GM21423 (cell line): ENCODE measurements around the gene ANAPC5.
"Not testable (repeated sequence)": the region's sequence is repeated elsewhere in the genome, so short reads cannot be mapped to it uniquely, and the experiment has no call there.

Source experiments
- ATAC-seq: cut with Tn5 transposase; IDR thresholded peaks from one replicate; pipeline ENCODE4 v1.9.1; 2021; ENCODE audit warnings: mild to moderate bottlenecking, moderate library complexity; ENCODE audit not compliant: unreplicated experiment

Gene ANAPC5

DNA sequence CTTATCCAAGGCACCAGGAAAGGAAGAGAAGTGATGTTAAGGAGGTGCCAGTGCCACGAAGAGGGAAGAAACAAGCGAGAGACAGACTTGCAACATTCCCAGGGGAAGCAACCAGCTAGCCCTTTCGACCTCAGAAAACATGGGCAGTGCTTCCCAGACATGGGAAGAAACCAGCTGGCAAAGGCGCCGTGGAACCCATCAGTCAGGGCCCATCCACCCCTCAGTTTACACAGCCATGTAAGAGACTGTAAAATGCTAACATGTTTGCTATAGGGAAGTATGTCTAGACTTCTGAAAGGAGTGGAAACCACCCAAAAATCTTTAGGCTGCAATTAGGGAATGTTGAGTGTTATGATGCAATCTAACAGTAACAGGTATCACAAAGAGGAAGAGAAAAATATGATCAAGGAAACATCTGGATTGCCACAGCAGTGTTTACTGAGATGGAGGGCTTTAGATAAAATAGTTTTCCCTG lies 26.3 kb downstream of the ANAPC5 start:
- no peak for ATAC-seq

DNA sequence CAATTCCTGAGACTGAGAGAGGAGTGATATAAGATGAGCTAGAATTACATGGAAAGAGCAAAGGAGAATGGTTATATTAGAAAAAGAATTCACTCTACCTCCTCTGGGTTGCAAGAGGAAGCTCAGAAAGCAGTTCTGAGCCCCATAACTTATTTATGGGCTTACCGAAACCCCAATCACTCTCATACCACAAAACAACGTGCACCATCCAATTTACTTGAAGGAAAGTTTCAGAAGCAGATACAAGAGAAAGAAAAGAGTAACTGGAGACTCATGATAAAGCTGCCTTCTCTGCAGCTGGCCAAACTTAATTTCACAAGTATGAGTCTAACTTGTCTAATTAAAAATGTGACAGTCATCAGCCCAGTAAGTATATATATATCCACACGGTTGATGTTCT lies 28.3 kb downstream of the ANAPC5 start:
- no peak for ATAC-seq

DNA sequence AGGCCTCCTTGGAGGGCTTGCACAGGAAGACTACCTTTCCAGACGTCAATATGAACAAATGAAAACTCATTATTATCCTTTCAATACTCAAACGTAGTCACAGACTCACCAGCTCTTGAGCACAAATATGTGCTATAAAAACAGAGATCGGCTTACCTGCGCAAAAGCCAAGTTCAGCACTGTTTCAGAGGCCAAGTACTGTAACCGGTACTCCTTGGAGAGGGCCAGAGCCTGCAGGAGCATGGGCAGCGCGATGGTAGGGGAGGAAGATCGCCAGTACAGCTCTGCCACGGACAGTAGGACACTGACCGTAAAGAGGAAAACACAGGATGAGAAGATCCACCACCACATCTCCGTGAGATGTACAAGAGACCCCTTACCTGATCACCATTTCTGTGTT lies 34.1 kb downstream of the ANAPC5 start:
- no peak for ATAC-seq

DNA sequence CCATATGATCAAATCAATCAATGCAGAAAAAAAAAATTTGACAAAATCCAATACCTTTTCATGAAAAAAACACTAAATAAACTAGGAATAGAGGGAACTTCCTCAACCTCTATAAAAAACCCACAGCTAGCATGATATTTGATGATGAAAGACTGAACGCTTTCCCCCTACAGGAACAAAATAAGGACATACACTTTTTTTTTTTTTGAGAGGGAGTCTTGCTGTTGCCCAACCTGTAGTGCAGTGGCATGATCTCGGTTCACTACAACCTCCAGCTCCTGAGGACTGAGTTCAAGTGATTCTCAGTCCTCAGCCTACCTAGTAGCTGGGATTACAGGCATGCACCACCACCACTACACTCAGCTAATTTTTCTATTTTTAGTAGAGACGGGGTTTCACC lies 37.8 kb downstream of the ANAPC5 start:
- ATAC-seq = no peak

DNA sequence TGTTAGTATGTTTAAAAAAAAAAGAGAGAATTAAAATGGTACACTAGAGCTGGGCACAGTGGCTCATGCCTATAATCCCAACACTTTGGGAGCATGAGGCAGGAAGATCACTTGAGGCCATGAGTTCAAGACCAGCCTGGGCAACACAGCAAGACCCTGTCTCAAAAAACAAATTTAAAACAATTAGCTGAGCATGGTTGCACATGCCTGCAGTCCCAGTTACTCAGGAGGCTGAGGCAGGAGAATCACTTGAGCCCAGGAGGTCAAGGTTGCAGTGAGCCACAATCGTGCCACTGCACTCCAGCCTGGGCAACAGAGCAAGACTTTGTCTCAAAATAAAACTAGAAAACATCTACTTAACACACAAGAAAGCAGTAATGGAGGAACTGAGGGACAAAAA lies 42.0 kb downstream of the ANAPC5 start:
- ATAC-seq = not testable (repeated sequence)

DNA sequence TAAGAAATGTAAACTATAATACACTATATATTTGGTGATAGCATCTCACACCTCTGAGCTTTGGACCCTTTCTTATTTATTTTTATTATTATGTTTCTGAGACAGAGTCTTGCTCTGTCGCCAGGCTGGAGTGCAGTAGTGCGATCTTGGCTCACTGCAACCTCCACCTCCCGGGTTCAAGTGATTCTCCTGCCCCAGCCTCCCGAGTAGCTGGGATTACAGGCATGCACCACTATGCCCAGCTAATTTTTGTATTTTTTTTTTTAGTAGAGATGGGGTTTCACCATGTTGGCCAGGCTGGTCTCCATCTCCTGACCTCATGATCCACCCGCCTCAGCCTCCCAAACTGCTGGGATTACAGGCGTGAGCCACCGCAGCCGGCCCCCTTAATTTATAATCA lies 44.8 kb downstream of the ANAPC5 start:
- ATAC-seq = not testable (repeated sequence)

DNA sequence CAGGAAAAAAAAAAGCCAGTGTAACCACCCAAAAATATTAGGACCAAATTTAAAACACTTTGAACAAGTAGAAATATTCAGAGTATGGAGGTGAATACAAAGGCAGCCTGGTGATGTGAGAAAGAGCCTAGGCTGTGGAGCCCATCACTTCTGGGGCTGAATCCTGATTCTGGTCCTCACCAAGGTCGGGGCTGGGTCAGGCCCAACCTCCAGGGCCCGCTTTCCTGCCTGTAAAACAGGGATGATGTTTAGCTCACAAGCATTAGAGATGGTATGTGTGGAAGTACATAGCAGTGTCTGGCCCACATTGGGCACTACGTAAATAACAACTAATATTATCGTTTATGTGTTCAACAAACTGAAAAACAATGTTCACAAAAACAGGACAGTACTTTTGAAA lies 47.9 kb downstream of the ANAPC5 start:
- ATAC-seq = no peak

DNA sequence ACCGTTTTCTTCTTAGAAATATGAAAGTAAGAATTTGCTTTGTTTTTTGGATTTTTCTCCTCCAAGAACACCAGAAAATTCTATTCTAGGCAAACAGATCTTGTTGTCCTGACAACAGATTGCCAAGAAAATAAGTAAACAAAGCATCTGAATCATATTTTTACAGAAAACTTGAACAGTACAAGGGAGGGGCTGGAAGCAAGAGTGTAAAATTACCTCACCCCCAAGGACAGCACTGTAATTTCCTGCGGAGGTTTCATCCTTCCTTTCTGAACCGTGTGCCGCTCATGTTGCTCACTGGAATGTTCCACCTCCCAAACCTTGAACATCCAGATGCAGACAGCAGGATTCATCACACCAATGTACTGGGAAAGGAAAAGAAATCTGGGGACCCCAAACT lies 50.3 kb downstream of the ANAPC5 start:
- ATAC-seq = no peak

DNA sequence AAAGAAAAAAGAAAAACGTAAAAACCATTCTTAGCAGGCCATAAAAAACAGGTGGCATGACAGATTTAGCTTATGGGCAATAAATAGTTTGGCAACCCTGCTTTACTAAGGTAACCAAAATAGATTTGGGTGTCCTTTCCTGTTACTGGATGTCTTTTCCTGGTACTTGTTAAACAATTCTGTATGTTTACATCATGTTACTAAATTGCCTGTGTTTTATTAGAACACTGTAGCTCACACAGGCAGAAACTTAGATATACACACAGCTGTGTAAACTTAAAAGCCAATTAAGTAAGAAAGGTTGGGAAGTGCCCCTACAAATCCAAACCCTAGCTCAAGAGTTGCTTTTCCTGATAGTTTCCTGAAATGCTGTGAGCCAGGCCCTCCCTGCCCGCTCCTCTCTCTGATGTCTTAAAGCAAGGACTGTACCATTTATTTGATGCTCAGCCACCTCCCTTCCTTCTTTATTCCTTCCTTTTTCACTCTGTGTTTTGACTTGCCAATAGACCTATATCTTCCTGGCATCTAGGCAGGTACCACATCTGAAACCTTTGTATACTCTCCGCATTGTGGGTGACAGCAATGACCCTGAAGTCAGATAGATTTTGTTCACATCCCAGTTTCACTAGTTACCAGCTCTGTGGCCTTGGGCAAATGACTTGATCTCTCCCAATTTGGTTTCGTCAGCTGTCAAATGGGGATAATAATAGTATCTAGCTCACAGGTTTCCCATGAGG lies 52.0 kb downstream of the ANAPC5 start:
- ATAC-seq = no peak

DNA sequence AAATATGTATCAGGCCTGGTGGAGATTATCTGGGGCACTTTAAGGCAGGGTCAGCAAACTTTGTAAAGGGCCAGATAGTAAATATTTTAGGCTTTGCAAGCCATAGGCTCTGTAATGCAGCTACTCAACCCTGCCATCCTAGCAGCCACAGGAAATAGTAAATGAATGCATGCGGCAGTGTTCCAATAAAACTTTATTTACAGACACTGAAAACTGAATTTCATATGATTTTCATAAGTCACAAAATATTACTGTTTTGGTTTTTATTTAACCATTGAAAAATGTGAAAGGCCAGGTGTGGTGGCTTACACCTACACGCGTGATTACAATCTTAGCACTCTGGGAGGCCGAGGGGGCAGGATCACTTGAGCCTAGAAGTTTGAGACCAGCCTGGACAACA lies 52.5 kb downstream of the ANAPC5 start:
- ATAC-seq = no peak

DNA sequence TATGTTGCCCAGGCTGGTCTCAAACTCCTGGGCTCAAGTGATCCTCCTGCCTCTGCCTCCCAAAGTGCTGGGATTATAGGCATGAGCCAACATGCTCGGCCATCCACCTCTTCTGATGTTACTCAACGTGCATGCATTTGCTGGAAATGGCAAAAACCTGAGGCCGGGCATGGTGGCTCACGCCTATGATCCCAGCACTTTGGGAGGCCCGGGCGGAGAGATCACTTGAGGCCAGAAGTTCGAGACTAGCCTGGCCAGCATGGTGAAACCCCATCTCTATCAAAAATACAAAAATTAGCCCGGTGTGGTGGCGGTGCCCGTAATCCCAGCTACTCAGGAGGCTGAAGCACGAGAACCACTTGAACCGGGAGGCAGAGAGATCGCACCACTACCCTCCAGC lies 53.8 kb downstream of the ANAPC5 start:
- not testable (repeated sequence) for ATAC-seq

DNA sequence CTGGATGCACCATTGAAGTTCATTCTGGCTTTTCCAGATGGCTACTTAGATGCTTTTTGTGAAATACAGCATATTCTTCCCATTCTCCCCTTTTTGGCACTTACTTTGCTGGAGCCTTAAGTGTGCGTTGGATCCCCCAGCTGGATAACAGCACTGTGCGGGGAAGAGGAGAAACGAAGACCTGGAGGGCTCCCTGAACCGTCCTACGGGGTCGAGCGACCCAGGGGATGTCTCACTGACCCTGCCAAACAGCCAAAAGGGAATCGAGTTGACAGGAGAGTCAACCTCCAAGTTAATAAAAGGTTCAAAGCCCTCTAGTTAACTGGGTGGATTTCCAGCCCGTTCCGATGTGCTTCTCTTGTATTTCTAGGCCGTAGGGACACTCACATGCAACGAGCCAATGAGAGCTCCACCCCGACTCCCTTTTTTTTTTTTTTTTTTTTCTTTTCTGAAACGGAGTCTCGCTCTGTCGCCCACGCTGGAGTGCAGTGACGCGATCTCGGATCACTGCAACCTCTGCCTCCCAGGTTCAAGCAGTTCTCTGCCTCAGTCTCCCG lies 54.7 kb downstream of the ANAPC5 start:
- no peak for ATAC-seq

DNA sequence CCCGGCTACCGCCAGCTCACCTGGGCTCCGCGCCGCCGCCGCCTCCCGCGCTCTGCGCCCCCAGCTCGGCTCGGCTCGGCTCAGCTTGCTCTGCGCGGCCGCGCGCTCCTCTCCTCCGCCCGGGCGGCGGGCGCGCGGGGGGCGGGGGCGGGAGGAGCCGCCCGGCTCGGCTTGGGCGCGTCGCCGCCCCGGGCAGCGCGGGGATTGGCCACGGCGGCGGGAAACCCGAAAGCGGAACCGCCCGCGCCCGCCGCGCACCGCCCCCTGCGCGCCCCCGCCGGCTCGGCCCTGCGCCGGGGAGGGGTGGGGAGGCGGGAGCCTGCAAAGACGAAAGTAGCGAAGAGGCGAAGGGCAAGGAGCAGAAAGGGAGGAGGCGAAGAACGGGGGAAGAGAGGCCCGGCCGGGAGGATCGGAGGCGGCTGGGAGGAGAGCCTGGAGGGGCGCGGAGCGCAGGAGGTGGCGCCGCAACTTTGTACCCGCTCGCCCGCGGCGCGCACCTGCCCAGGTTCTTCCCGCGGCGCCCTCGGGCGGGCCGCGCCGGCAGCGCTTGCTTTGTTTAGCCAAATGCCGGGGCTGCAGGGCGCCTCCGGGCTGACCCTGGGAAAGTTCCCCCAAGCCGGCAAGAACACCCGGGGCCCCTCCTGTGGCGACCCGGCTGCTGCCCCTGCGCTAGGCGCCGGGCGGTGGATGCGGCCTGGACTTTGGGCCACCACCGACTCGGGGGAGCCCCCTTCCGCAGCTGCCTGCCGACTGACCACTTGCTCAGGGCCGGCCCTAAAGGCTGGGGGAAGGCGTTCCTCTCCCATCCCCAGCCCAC lies 55.4 kb downstream of the ANAPC5 start, which contains the start of gene CAMKK2:
Gene CAMKK2 (minus strand): TSS at position 92 of the 817 bp plus-strand sequence. CDS start 22,183 bp downstream, outside the sequence.
- ATAC-seq = peak; percentile 72

DNA sequence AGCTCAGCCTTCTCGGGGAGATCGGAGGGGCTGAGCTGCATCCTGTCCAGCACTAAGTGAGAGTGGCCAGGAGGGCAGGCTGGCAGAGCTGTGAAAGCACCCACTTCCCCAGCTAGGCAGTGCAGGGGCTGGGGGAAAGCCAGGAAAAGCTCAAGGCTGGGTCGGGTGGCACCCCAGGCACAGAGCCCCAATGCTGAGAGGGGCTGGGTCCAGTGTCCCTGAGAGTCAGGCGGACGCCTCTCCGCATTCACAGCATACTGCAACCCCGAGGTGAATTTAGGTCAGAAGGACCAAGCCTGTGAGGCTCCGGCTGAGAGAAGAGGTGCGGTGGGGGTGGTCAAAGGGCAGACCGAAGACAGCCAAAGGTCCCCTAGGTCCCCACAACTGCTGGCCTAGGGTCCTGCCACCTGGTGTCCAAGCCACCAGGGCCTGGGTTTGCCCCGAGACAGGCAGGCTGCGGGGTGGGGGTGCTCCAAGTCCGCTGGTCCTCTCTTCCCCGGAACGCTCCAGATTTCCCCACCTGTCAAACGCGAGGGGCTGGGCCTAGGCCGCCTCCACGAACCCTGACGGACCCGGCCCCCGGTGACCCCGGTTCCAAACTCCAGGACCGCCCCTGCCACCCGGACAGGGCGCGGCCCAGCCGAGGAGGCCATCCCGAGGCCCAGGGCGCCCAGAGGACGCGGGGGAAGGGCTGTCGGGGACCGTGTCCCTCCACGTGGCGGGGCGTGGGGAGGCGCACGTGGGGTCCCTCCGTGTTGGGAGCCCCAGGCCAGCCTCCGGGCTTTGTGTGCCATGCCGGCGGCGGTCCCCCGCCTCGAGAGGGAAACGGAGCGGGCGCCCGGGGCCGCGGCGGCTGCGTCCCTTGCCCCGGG lies 56.2 kb downstream of the ANAPC5 start:
- peak; percentile 13 for ATAC-seq

DNA sequence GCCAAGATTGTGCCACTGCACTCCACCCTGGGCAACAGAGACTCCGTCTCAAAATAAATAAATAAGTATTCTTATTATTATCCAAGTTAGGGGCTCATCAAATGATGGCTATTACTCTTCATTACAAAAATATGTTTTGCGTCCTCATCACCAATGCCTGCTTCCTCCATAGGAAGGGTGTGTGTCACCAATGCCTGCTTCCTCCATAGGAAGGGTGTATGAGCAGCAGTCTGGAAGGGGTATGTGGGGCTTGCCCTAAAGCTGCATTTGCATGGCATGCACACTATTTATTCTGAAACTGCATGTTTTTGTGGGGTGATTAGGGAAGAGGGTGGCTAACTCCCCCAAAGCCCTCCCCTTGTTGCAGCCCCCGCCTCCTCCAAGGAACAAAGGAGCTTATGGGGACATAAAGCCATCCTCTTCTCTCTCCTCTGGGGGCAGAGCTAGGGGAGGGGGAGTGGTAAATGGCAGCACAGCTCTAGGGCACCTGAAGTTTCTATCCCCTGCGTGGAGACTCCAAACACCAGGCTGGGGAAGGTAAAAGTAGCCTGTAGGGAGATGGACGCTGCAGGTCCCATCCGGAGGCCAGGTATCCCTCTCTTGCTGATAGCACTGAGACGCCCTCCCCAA lies 57.0 kb downstream of the ANAPC5 start:
- no peak for ATAC-seq

DNA sequence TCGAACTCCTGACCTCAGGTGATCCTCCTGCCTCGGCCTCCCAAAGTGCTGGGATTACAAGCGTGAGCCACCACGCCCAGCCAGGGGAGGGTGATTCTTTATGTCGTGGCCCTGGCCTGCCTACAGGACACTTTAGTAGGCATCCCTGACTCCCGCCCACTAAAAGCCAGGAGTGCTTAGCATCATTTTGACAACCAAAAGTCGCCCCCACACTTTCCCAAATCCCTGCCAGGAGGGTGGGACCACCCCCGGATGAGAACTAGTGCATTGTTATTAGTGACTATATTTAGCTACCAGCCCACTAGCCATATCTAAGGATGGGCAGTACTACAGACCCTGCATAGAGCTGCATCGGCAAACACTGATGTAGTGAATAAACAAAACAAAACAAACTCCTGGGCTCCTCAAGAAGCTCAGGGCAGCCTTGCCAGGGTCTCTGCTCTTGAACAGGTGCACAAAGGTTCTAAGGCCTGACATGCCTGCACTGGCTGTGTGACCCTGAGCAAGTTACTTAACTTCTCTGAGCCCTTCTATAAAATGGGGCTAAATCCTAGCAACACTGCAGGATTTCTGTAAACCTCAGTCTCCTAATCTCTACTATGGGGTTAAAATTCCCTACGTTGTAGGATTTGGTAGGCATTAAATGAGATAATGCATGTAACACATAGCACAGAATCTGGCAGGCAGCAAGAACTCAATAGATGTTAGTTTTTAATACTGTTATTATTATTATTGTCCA lies 57.9 kb downstream of the ANAPC5 start:
- no peak for ATAC-seq

DNA sequence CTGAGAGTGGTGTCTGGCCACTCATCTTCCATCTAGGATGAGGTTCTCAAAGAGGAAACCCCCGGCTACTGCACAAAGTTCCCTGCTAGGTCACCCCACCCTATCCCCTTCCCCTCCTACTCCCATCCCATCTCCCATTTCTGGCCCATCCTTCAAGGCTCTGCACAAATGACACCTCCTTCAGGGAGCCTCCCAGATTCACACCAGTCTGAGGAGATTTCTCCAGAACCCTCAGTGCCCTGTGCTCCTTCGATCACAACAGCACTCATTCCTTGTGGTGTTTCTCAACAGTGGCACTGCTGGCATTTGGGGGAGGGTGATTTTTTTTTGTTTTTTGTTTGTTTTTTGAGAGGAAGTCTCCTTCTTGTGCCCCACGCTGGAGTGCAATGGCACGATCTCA lies 58.6 kb downstream of the ANAPC5 start:
- ATAC-seq = no peak

DNA sequence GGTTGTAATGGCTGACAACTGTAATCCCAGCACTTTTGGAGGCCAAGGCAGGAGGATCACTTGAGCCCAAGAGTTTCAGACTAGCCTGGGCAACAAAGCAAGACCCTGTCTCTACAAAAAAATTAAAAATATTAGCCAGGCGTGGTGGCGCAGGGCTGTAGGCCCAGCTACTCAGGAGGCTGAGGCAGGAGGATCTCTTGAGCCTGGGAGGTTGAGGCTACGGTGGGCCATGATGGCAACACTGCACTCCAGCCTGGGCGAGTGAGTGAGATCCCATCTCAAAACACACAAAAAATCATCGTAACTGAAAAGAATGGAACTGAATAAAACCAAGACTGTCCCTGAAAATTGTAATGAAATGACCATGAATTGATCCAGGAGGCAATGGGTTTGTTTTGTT lies 61.8 kb downstream of the ANAPC5 start:
- no peak for ATAC-seq

DNA sequence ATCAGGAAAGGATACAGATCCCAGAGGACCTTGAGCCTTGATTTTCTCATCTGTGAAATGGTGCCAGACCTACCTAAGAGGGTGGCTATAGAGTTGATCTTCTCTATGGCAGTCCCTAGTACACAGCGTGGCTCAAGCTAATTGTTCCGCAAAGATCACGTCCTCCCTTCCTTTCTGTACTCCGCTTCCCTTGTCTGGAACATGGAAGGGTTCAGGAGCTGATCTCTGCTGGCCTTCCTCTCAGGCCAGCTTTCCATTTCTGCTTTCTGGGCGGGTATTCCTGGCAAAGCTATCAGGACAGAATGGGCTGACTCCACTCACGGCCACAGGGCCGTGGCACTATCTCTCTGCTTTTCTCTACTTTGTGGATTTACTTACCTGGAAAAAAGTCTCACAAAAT lies 62.2 kb downstream of the ANAPC5 start:
- ATAC-seq = no peak

DNA sequence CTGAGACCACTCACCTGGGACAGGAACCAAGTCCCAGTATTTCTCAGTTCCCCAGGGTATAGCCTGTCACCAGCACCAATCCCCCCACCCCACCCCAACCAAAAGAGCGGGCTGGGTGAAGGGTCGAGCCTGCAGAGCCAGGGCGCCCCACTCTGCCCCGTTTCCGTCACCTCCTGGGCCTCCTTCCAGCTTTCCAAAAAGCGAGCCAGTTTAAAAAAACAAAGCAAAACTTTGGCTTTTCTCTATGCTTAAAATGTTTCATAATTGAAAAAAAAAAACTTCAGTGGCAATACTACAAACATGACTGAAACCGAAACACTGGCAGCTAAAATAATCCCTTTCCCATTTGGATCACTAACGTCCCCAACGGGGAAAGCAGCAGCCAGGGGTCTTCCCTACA lies 63.2 kb downstream of the ANAPC5 start:
- ATAC-seq = no peak
